ENCODE measurements around the gene ATXN10.

DNA sequence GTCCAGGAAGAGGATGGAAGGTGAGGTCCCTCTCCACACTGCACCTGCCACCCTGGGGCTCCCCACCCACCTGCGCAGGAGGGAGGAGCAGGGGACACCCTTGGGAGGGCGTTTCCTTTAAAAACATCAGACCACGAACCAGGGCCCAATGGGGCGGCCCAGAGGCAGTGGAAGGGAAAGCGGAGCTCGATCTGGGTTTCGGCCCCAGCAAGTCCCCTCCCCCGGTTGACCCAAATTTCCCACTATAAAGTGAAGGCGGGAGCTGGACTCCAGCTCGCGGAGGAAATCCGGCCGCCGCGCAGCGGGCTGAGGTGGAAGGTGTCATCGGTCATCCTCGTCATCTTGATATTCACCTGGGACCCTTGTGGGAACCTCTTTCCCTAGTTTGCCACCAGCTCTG is 206.0 kb downstream of the ATXN10 start:
- TF ChIP-seq, protein P1, sequence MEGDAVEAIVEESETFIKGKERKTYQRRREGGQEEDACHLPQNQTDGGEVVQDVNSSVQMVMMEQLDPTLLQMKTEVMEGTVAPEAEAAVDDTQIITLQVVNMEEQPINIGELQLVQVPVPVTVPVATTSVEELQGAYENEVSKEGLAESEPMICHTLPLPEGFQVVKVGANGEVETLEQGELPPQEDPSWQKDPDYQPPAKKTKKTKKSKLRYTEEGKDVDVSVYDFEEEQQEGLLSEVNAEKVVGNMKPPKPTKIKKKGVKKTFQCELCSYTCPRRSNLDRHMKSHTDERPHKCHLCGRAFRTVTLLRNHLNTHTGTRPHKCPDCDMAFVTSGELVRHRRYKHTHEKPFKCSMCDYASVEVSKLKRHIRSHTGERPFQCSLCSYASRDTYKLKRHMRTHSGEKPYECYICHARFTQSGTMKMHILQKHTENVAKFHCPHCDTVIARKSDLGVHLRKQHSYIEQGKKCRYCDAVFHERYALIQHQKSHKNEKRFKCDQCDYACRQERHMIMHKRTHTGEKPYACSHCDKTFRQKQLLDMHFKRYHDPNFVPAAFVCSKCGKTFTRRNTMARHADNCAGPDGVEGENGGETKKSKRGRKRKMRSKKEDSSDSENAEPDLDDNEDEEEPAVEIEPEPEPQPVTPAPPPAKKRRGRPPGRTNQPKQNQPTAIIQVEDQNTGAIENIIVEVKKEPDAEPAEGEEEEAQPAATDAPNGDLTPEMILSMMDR (conservative IDR thresholded peaks at IDR 0.05; ENCODE audit: low read length): no peak
- no peak for TF ChIP-seq EZH2phosphoT487 (IDR thresholded peaks at IDR 0.05; ENCODE audit: borderline replicate concordance)
